Thoracic aorta (tissue), 2 donors: ENCODE measurements around the gene ZFYVE19. TPM values are rescaled to one million over a fixed set of nuclear protein-coding genes. Genes with fewer than 3 reads are reported as not detected.

Experiments
- ATAC-seq: fragments of 150-250 bp; one replicate; pipeline ENCODE4 v1.8.0; 2017; ENCODE audit warnings: low read depth; ENCODE audit not compliant: insufficient number of reproducible peaks, low FRiP score
- DNase-seq: peaks from one replicate; pipeline ENCODE4 v3.0.0-alpha.2; 2020; ENCODE audit warnings: low spot score
- H3K27ac ChIP-seq, 2 donors: fragments of 200-600 bp; sonication (generic); 1 replicate in 1 of 2; 2 replicates in 1 of 2; pipeline ENCODE4 v1.5.1; 2016; ENCODE audit warnings: mild to moderate bottlenecking in 2 of 2, moderate library complexity in 2 of 2
- H3K27me3 ChIP-seq: fragments of 200-600 bp; sonication (generic); replicated peaks from 2 replicates; pipeline ENCODE4 v1.6.0; 2016; ENCODE audit warnings: mild to moderate bottlenecking; ENCODE audit not compliant: insufficient read depth
- H3K36me3 ChIP-seq: fragments of 200-600 bp; sonication (generic); one replicate; pipeline ENCODE4 v1.5.1; 2016
- H3K4me1 ChIP-seq, 2 donors: fragments of 200-600 bp; sonication (generic); 1 replicate in 1 of 2; 2 replicates in 1 of 2; pipeline versions ENCODE4 v1.5.1 to v1.6.0; 2016; ENCODE audit warnings: low read depth in 2 of 2, mild to moderate bottlenecking in 1 of 2; ENCODE audit not compliant: control insufficient read depth in 1 of 2
- H3K4me3 ChIP-seq: fragments of 200-600 bp; sonication (generic); 2 replicates; pipeline ENCODE4 v1.5.1; 2016; ENCODE audit warnings: mild to moderate bottlenecking
- H3K9me3 ChIP-seq: fragments of 200-600 bp; sonication (generic); 2 replicates; pipeline ENCODE4 v1.5.1; 2016
- CTCF ChIP-seq: fragments of 200-600 bp; sonication (generic); IDR thresholded peaks from one replicate; pipeline ENCODE4 v1.5.1; 2019; ENCODE audit warnings: antibody characterized with exemption
- total RNA-seq, 2 donors: library from RNA; depleted of rRNA; stranded (reverse); fragments of >200 nt; gene quantifications; one replicate each; pipeline versions ENCODE4 v1.1.0 to v1.2.3, GENCODE V29; 2016

ZFYVE19 gene
- total RNA-seq, 2 donors from 2014 or later = 10.9 to 17.3 TPM

- ATAC-seq = no peak
- Histone ChIP-seq H3K4me3 (no peak within 1 kb of the TSS), H3K9me3 (no peaks in the 10 kb centered on the region), H3K27ac (no peak within 1 kb of the TSS), H3K36me3 (no peaks in the 10 kb centered on the region), H3K4me1 (no peaks in the 10 kb centered on the region), H3K27me3 (no peaks in the 10 kb centered on the region)
- DNase-seq = no peak
- TF ChIP-seq CTCF = no peak
These were observed 21.7 kb downstream of the ZFYVE19 start, which contains the start of gene PPP1R14D for GRCh38 chr15:40828447-40829036. Gene PPP1R14D, minus strand, starts transcription at chr15:40828708. Its CDS starts 67 bp downstream, at chr15:40828641.

- ATAC-seq = no peak
- H3K4me3 ChIP-seq = no peak overlapping the region
- no peak overlapping the region for H3K27ac ChIP-seq
- H3K27me3 ChIP-seq = no peaks in the 10 kb centered on the region
- H3K4me1 ChIP-seq = no peaks in the 10 kb centered on the region
- no peak for DNase-seq
- TF ChIP-seq CTCF = no peak
- H3K9me3 ChIP-seq = no peaks in the 10 kb centered on the region
- no peaks in the 10 kb centered on the region for H3K36me3 ChIP-seq
These were observed 22.2 kb downstream of the ZFYVE19 start for GRCh38 chr15:40829115-40829514.

GRCh38 chr15:40830884-40831283 lies 24.0 kb downstream of the ZFYVE19 start:
- Histone ChIP-seq H3K27ac (no peak overlapping the region), H3K27me3 (no peaks in the 10 kb centered on the region), H3K4me1 (no peaks in the 10 kb centered on the region), H3K9me3 (no peaks in the 10 kb centered on the region), H3K36me3 (no peaks in the 10 kb centered on the region), H3K4me3 (no peak overlapping the region)
- ATAC-seq = no peak
- no peak for DNase-seq
- TF ChIP-seq CTCF = no peak

- Histone ChIP-seq H3K4me3 (no peak overlapping the region), H3K27ac (no peak overlapping the region), H3K36me3 (no peaks in the 10 kb centered on the region), H3K4me1 (no peaks in the 10 kb centered on the region), H3K27me3 (no peaks in the 10 kb centered on the region), H3K9me3 (no peaks in the 10 kb centered on the region)
- no peak for DNase-seq
- TF ChIP-seq CTCF = no peak
- ATAC-seq = no peak
These were observed 25.0 kb downstream of the ZFYVE19 start for GRCh38 chr15:40831861-40832260.

GRCh38 chr15:40832903-40833302 lies 26.0 kb downstream of the ZFYVE19 start:
- DNase-seq = no peak
- H3K9me3 ChIP-seq = no peaks in the 10 kb centered on the region
- no peaks in the 10 kb centered on the region for H3K27me3 ChIP-seq
- no peak overlapping the region for H3K27ac ChIP-seq
- ATAC-seq = no peak
- H3K4me3 ChIP-seq = no peak overlapping the region
- TF ChIP-seq CTCF = no peak
- H3K4me1 ChIP-seq = no peaks in the 10 kb centered on the region
- H3K36me3 ChIP-seq = no peaks in the 10 kb centered on the region
